Colon (tissue), 2 donors: ENCODE measurements around the gene ESPN.

Experiments
- FAIRE-seq: peaks from 2 replicates; lab custom pipeline; 2012; peaks lifted over from hg19 to GRCh38; lab: Jason Lieb, UNC
- donor health status: control.
- donor health status: control.

The ESPN gene

DNA sequence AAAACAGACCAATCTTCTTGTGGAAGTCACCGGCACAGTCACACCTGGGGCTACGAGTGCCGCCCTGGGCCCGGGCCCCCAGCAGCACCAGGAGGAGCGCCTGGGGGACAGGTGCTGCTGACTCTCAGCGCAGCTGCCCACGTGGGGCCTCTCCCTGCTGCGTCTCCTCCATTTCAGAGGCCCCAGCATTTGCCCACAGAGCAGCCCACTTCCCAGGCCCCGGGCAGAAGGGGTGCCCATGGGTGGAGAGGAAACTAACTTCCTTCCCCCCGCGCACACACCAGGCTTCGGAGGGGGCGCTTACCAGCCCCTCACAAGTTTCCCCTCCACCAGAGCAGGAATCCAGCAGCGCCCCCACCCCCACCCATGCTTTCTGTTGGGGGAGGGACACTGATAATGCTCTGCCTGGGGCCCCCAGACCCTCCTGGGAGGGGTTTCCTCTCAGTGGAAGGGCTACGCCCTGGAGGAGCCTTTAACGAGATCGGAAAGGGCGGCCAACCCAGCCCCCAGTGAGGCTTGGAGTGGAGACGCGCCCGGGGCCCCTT lies 41.0 kb downstream of the ESPN start:
- FAIRE-seq, result no peak

GRCh38 chr1:6466023-6466422 lies 41.4 kb downstream of the ESPN start, which contains the start of gene TNFRSF25:
Gene TNFRSF25, minus strand, starts transcription at chr1:6466173. Its CDS starts 66 bp downstream, at chr1:6466107.
- FAIRE-seq, result no peak

GRCh38 chr1:6466751-6467150 lies 42.2 kb downstream of the ESPN start:
- no peak for FAIRE-seq

DNA sequence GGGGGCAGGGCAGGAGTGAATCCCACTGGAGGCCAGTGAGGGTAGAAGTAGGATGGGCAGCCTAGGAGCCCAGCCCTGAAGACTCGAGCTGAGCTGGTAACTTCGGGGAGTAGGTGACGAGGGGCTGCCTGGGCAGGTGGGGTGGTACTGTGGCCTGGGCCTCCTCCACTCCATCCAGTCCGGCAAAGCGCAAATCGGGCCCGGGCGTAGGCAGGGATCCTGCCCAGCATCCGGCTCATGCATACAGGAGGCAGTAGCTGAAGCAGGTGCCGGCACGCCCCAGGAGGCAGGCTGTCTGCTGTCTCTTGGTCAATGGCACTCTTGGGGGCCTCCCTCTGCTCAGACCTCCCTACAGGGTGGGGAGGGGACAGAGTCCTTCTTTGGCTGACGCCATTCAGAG lies 42.6 kb downstream of the ESPN start:
- no peak for FAIRE-seq

- FAIRE-seq, result no peak
These were observed 43.4 kb downstream of the ESPN start for GRCh38 chr1:6467744-6468688.

GRCh38 chr1:6468729-6469461 lies 44.3 kb downstream of the ESPN start:
- FAIRE-seq, result no peak

DNA sequence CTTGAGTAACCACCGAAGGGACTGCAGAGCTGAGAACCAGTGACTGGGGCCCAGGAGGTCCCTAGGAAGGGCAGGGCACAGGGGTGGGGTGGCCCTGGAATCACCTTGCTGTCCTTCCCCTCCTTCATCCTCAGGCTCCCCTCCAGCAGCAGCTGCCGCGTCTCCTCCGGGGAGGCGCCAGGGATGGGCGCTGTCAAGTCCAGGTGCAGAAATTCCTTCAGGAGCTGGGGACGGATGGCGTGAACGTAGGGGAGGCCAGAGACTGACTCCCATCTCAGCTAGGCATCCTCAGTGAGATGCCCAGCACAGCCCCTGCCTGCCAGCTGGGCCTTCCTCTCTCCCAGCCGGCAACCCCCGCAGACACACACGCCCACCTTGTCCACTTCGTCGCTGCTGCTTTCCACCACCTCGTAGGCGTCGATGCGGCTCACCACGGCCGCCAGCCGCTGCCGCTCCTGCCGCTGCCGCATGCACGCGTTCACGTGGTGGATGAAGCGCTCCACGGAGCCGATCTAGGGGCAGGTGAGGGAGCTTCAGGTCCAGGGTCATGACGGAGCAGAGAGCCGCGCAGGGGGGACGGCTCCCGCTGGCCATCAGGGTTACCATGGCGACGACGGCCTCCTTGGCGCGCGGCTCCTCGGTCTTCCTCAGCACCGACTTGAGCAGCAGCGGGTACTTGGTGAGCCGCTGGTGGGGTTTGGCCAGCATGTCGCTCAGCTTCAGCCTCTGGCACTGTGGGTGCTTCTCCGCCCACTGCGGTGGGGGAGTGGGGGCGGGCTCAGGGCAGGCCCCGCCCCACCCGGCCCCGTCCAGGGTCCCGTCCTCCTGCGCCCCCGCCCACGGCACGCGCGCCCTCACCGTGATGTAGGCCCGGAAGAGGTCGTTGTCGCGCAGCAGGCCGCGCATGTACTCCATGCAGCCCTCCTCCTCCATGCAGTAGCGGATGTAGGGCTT lies 45.8 kb downstream of the ESPN start:
- FAIRE-seq, result no peak

- FAIRE-seq, result no peak
These were observed 46.8 kb downstream of the ESPN start for GRCh38 chr1:6471086-6471969.

GRCh38 chr1:6471970-6472368 lies 47.4 kb downstream of the ESPN start:
- FAIRE-seq, result no peak

DNA sequence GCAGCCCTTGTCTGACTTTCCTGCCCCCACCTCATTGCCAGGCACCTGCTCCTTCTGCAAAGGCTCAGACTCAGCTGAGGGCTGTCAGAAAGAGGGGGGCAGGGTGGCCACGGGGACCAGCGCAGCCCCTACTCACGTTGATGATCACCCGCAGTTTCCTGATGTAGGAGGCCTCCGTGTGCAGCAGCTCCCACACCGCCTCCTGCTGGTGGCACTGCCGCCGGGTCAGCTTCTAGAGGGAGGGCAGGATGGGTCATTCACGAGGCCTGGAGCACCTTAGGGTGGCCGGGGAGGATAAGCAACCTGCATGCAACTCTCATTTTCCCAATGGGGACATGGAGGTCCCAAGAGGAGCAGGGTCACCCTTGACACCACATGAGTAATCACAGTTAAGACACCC lies 47.8 kb downstream of the ESPN start:
- FAIRE-seq, result no peak

DNA sequence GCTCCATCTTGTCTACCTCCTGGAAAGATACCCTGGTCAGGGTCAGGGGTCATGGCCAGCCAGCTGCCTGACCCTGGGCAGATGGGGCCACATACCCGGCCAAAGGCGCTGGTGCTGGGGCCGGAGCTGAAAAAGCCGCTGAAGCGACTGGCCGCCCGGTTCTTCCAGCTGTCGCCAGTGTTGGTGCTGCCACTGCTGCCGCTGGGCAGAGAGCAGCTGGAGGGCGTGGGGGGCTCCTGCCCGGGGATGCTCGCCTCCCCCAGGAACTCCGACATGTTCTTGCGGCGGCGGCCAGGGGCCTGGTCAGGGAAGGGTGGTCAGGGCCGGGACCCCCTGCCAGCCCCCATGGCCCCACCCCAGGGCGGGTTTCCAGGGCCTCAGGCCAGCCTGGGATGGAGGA lies 48.6 kb downstream of the ESPN start:
- FAIRE-seq, result no peak

- FAIRE-seq, result no peak
These were observed 49.6 kb downstream of the ESPN start for GRCh38 chr1:6473974-6474814.

GRCh38 chr1:6474815-6475282 lies 50.3 kb downstream of the ESPN start:
- FAIRE-seq, result no peak

DNA sequence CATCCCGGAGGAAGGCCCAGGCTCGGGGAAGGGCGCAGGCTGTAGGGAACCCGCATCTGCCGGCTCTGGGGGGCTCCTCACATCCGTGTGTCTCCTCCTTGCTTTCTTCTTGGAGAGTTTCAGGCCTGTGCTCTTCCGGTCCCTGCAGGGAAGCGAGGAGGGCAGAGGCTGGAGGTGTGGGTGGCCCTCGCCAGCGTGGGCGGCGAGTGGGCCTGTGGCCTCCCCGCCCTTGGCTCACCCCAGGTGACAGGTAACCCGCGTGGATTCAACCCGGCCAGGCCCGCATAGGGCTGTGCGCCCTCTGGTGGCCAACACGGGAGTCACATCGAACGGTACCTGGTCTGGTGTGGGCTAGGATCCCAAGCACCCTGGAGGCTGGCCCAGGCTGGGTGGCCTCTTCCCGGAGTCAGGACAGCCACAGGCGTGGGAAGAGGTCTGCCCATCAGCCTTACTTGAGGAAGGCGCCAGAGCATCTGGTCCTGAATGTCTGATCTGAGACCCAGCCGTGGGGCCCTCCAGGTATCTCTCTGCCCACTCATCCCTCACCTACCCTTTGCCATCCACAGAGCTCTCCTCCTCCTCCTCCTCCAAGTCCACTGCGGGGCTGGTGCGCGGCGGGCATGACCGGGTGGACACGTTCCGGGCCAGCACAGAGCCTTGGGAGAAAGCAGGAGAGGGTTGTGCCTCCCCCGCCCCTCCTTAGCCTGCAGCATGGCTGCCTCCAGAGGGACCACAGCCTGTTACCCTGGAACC lies 51.0 kb downstream of the ESPN start:
- FAIRE-seq, result no peak

DNA sequence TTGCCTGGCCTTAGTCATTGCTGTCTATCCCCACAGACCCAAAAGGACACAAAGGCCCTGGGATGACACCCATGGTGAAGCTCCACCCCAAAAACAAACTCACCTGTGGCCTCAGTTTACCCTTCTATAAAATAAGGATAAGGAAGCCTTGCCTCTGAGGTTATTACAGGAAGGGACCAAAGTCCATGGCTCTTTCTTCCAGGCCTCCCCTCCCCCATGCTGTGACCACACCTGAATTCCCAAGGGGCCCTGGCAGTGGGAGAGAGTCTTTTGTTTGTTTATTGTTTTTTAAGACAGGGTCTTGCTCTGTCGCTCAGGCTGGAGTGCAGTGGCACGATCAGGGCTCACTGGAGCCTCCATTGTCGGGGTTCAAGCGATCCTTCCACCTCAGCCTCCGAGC lies 51.9 kb downstream of the ESPN start:
- no peak for FAIRE-seq

- no peak for FAIRE-seq
These were observed 52.7 kb downstream of the ESPN start for GRCh38 chr1:6477039-6477820.

- FAIRE-seq, result no peak
These were observed 57.2 kb downstream of the ESPN start for GRCh38 chr1:6481820-6482219.
